Transverse colon (tissue), 4 donors: ENCODE results near the gene TMEM174. TPM values are rescaled to one million over a fixed set of nuclear protein-coding genes. Genes with fewer than 3 reads are reported as not detected.

Source experiments
- DNase-seq: peaks from one replicate; pipeline ENCODE4 v3.0.0-alpha.2; 2019
- H3K27ac ChIP-seq, 4 donors: fragments of 200-600 bp; sonication (generic); 2 replicates each; pipeline ENCODE4 v1.5.1; 2016 to 2018; ENCODE audit warnings: inconsistent platforms in 4 of 4
- H3K27me3 ChIP-seq: fragments of 200-600 bp; sonication (generic); 2 replicates; pipeline ENCODE4 v1.5.1; 2017; ENCODE audit warnings: inconsistent platforms
- H3K36me3 ChIP-seq, 4 donors: fragments of 200-600 bp; sonication (generic); 2 replicates each; pipeline ENCODE4 v1.5.1; 2017 to 2019; ENCODE audit warnings: inconsistent platforms in 4 of 4
- H3K4me1 ChIP-seq, 4 donors: fragments of 200-600 bp; sonication (generic); 2 replicates each; pipeline ENCODE4 v1.5.1; 2017 to 2020; ENCODE audit warnings: inconsistent platforms in 4 of 4
- H3K4me3 ChIP-seq, 4 donors: fragments of 200-600 bp; sonication (generic); 1 replicate in 1 of 4; 2 replicates in 3 of 4; pipeline versions ENCODE4 v1.5.1 to v1.6.1; 2017 to 2019; ENCODE audit warnings: inconsistent platforms in 4 of 4
- H3K9me3 ChIP-seq, 2 donors: fragments of 200-600 bp; sonication (generic); 2 replicates each; pipeline ENCODE4 v1.5.1; 2017 to 2019; ENCODE audit warnings: inconsistent platforms in 2 of 2
- EP300 ChIP-seq: sonication (generic); formaldehyde crosslinking; IDR thresholded peaks from one replicate; pipeline ENCODE4 v1.6.1; 2017; ENCODE audit warnings: antibody characterized with exemption, low read depth
- POLR2A ChIP-seq: fragments of 450-650 bp; IDR thresholded peaks from one replicate; pipeline ENCODE4 v1.6.1; 2016; ENCODE audit warnings: antibody characterized with exemption, mild to moderate bottlenecking, moderate library complexity
- POLR2AphosphoS5 ChIP-seq, 3 donors: sonication (generic); formaldehyde crosslinking; IDR thresholded peaks; one replicate each; pipeline ENCODE4 v1.6.1; 2016; ENCODE audit warnings: antibody characterized with exemption in 3 of 3
- whole genome bisulfite sequencing, 2 donors: methylation state at CpG; one replicate each; pipeline ENCODE4 v1.1.5; 2018; ENCODE audit warnings: low coverage in 1 of 2; 5-methylcytosine and 5-hydroxymethylcytosine counted together
- in situ Hi-C, 4 donors: fragments of 200-750 bp; cut with MboI; loops; one replicate each; pipeline versions ENCODE4 v1.15.0 to v1.15.1; 2017; ENCODE audit warnings: low sequenced_read_pairs in 3 of 4, low pct_ligation_motif_present in 1 of 4, low pct_unique_long_range_greater_than_20kb in 1 of 4
- intact Hi-C: fragments of 100-400 bp; cut with DNase I; formaldehyde crosslinking; loops from one replicate; pipeline ENCODE4 v1.15.1; 2023; ENCODE audit warnings: low total_unique reads
- total RNA-seq, 4 donors: library from RNA; depleted of rRNA; stranded (reverse); fragments of >200 nt; gene quantifications; one replicate each; pipeline ENCODE4 v1.1.0, GENCODE V29; 2016
- TF ChIP-seq, protein P1 (sequence below), 5 experiments: fragments of 200-600 bp in 3 of 5; fragments of 450-650 bp in 2 of 5; sonication (generic) in 3 of 5; IDR thresholded peaks; 1 replicate in 2 of 5; 2 replicates in 3 of 5; pipeline ENCODE4 v1.5.1; 2016 to 2017; ENCODE audit warnings: antibody characterized with exemption in 5 of 5, inconsistent platforms in 3 of 5, mild to moderate bottlenecking in 2 of 5, moderate library complexity in 1 of 5

TMEM174 gene
- total RNA-seq, 4 donors from 2014 or later: 0.64 TPM; not detected in 3

DNA sequence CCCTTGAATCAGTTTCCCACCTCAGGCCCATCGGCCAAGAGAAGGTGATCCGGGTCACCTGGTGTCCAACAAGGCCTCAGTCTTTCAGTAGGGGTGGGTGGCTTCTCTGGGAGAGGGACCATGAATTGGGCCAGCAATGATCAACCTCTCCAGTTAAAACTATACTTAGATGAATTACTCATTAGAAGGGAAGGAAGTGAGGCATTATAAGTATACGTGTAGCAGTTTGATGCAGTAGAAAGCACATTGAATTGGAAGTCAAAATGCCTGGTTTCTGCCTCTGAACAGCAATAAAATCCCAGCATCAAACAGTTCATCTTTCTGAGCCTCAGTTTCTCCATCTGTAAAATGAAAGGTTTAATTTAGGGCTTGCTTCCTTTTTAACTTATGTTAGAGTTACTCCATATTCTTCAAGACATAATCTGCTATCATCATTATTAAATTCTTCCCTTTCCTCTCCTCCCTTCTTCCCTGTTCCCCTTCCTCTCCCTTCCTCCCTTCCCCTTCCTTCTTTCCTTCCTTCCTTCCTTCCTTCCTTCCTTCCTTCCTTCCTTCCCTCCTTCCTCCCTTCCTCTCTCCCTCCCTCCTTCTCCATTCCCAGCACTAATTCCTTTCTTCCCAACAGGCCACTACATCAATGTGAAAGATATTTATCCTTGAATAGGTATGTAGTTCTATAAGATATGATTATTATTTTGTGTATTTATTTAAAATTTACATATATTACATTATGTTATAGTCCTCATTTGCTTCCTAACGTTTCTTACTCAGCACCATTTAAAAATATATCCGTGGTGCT lies 18.6 kb upstream of the TMEM174 start:
- in situ Hi-C loops: no loop called here
- WGBS, 2 donors: 74% methylated on average over 3 to 5 of the region's 5 CpGs

DNA sequence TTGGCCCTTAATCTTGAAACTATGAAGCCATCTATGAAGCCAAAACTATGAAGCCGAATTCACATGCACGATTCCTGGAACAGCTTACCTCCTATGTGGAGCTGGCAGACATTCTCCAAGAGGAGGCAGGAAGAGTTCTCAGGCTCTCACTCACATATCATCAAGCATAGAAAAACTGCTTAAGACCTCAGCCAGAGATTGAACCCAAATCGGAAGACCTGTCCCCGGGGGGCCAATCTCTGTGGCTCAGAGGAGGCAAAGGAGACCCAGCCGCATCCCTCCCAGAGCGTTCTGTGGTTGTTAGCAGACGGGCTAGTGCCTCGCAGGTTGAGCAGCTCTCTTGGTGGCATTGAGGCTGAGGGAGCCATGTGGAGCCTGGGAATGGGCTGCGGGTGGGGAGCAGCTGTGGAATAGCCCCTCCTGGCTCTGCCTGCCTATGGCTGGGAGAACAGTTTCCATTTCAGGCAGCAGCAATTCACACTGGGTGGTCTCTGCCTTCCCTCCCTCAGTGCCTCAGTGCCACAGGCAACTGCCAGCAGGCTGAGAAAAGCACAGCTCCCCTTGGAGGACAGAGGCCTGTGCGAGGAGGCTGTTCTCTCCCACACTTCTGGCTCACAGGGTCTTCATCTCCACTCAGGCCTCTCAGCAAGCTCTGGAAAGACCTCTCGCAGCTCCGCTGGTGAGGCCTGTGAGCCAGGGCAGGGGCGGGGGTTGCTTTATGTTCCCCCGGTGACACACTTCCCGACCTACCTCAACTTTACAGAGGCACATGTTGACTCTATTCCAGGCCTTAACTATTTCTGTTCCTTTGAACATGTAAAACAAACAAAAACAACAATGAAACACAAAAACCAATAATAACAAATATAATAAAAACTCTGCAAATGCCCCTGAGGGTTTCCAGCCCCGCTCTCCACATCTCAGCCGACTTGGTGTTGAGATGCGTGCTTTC lies 17.4 kb upstream of the TMEM174 start:
- no peak for DNase-seq
- H3K4me1 ChIP-seq: peaks cover 0 to 9% (median 2%) of the 10 kb centered on the region in 4 donors
- TF ChIP-seq POLR2A: no peak
- no peak for TF ChIP-seq POLR2AphosphoS5 (IDR thresholded peaks at IDR 0.05)
- TF ChIP-seq EP300: no peak
- TF ChIP-seq, protein P1, sequence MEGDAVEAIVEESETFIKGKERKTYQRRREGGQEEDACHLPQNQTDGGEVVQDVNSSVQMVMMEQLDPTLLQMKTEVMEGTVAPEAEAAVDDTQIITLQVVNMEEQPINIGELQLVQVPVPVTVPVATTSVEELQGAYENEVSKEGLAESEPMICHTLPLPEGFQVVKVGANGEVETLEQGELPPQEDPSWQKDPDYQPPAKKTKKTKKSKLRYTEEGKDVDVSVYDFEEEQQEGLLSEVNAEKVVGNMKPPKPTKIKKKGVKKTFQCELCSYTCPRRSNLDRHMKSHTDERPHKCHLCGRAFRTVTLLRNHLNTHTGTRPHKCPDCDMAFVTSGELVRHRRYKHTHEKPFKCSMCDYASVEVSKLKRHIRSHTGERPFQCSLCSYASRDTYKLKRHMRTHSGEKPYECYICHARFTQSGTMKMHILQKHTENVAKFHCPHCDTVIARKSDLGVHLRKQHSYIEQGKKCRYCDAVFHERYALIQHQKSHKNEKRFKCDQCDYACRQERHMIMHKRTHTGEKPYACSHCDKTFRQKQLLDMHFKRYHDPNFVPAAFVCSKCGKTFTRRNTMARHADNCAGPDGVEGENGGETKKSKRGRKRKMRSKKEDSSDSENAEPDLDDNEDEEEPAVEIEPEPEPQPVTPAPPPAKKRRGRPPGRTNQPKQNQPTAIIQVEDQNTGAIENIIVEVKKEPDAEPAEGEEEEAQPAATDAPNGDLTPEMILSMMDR (IDR thresholded peaks at IDR 0.05): no peak
- no peak overlapping the region for H3K4me3 ChIP-seq
- no peak overlapping the region for H3K27ac ChIP-seq
- WGBS, 2 donors: 85 to 100% methylated on average over 3 to 18 of the region's 18 CpGs
- H3K36me3 ChIP-seq: no peaks in the 10 kb centered on the region
- H3K9me3 ChIP-seq: no peaks in the 10 kb centered on the region
- H3K27me3 ChIP-seq: no peaks in the 10 kb centered on the region
- intact Hi-C loops: loop anchor here (2.0 kb wide), 1 partner anchor 55 kb away; no protein-coding TSS in a partner anchor
- in situ Hi-C loops: no loop called here

More for the DNA sequence above, 18.6 kb upstream of the TMEM174 start:
- no peaks in the 10 kb centered on the region for H3K9me3 ChIP-seq
- no peaks in the 10 kb centered on the region for H3K27me3 ChIP-seq
- no peak for DNase-seq
- no peaks in the 10 kb centered on the region for H3K36me3 ChIP-seq
- intact Hi-C loops: no loop called here
- H3K4me3 ChIP-seq: no peak overlapping the region
- TF ChIP-seq, protein P1 (IDR thresholded peaks at IDR 0.05): no peak
- TF ChIP-seq POLR2AphosphoS5 (IDR thresholded peaks at IDR 0.05) (no peak), EP300 (no peak), POLR2A (no peak)
- H3K4me1 ChIP-seq: peaks cover 0 to 12% (median 2%) of the 10 kb centered on the region in 4 donors
- H3K27ac ChIP-seq: no peak overlapping the region

DNA sequence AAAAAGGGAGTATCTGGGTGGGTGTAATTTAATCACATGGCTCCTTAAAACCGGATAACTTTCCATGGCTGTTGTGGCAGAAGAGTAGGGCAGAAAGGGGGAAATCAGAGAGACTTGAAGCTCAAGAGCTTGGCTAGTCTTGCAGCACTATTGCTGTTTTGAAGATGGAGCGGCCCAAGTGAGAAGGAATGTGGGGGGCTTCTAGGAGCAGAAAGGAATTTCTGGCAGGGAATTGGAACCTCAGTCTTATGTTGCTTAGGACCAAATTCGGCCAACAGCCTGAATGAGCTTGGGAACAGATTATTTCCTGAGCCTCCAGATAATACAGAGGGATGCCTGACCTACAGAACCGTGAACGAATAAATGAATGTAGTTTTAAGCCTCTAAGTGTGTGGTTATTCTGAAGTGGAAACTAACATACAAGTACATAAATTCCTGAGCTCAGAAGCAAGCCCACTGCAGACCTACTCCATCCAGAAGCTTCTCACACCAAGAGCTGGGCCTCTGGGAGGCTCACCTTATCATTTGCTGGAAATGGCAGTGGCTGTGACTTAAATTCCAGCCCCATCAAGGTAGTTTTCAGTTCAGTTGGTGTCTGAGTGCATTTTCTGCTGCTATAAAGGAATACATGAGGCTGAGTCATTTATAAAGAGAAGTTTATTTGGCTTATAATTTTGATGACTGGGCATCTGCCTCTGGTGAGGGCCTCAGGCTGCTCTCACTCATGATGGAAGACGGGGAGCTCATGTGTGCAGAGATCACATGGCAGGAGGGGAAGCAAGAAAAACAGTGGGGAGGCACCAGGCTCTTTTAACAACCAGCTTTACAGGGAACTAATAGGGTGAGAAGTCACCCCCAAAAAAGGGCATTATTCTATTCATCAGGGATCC lies 15.3 kb upstream of the TMEM174 start:
- no peak overlapping the region for H3K27ac ChIP-seq
- no peaks in the 10 kb centered on the region for H3K27me3 ChIP-seq
- intact Hi-C loops (loop anchor here (2.0 kb wide), 1 partner anchor 53 kb away; no protein-coding TSS in a partner anchor), in situ Hi-C loops (no loop called here)
- 79 to 90% methylated on average over 2 to 6 of the region's 6 CpGs for WGBS, 2 donors
- H3K9me3 ChIP-seq: no peaks in the 10 kb centered on the region
- DNase-seq: no peak
- TF ChIP-seq POLR2A (no peak), EP300 (no peak), POLR2AphosphoS5 (IDR thresholded peaks at IDR 0.05) (no peak)
- TF ChIP-seq, protein P1 (IDR thresholded peaks at IDR 0.05): no peak
- H3K4me1 ChIP-seq: no peaks in the 10 kb centered on the region
- H3K36me3 ChIP-seq: no peaks in the 10 kb centered on the region
- no peak overlapping the region for H3K4me3 ChIP-seq
